Measurements from ENCODE around the gene PINK1.

The PINK1 gene

DNA sequence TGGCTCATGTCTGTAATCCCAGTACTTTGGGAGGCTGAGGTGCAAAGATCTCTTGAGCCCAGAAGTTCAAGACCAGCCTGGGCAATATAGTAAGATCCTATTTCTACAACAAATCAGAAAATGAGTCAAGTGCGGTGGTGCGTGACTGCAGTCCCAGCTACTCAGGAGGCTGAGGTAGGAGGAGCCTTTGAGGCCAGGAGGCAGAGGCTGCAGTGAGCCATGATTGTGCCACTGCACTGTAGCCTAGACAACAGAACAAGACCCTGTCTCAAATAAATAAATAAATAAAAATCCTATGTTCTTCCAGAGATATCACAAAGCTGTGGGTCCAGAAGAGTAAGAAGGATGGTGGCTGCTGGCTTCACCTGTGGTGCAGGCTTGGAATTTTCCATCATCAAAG lies 22.3 kb upstream of the PINK1 start:
- H3K27ac ChIP-seq (ENCODE audit: low read depth in 2 of 2, low read length in 2 of 2): peak overlapping the region in 1 of 2 donors; percentile 35
- H3K36me3 ChIP-seq (ENCODE audit: control insufficient read depth in 2 of 2, insufficient read depth in 2 of 2, low read length in 2 of 2): no peaks in the 10 kb centered on the region
- H3K9me3 ChIP-seq (ENCODE audit: control insufficient read depth in 2 of 2, low read length in 2 of 2): no peaks in the 10 kb centered on the region
- no peaks in the 10 kb centered on the region for H3K27me3 ChIP-seq (ENCODE audit: control insufficient read depth in 2 of 2, insufficient read depth in 2 of 2, low read length in 2 of 2)
- H3K9ac ChIP-seq (ENCODE audit: low read depth in 1 of 2, low read length in 2 of 2): no peak overlapping the region
- H3K4me1 ChIP-seq (ENCODE audit: control insufficient read depth in 2 of 2, insufficient read depth in 2 of 2, low read length in 2 of 2): peaks cover 0 to 19% of the 10 kb centered on the region in 2 donors
- no peak overlapping the region for H3K4me3 ChIP-seq (ENCODE audit: low read length in 2 of 2)

DNA sequence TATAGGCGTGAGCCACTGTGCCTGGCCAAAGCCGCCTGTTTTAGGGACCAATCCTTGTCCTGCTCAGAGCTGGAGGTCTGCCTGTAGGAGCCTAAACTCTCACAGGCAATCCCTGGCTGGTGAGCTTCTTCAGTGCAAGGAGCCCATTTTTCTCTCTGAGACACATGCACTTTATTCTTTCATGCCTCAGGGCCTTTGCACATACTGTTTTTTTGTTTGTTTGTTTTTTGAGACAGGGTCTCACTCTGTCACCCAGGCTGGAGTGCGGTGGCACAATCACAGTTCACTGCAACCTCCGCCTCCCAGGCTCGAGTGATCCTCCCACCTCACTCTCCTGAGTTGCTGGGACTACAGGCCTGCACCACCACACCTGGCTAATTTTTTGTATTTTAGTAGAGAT lies 21.6 kb upstream of the PINK1 start:
- H3K27me3 ChIP-seq (ENCODE audit: control insufficient read depth in 2 of 2, insufficient read depth in 2 of 2, low read length in 2 of 2): no peaks in the 10 kb centered on the region
- no peaks in the 10 kb centered on the region for H3K36me3 ChIP-seq (ENCODE audit: control insufficient read depth in 2 of 2, insufficient read depth in 2 of 2, low read length in 2 of 2)
- H3K4me3 ChIP-seq (ENCODE audit: low read length in 2 of 2): no peak overlapping the region
- peaks cover 0 to 19% of the 10 kb centered on the region in 2 donors for H3K4me1 ChIP-seq (ENCODE audit: control insufficient read depth in 2 of 2, insufficient read depth in 2 of 2, low read length in 2 of 2)
- H3K9me3 ChIP-seq (ENCODE audit: control insufficient read depth in 2 of 2, low read length in 2 of 2): no peaks in the 10 kb centered on the region
- H3K27ac ChIP-seq (ENCODE audit: low read depth in 2 of 2, low read length in 2 of 2): peak overlapping the region; percentile 70 to 78
- H3K9ac ChIP-seq (ENCODE audit: low read depth in 1 of 2, low read length in 2 of 2): no peak overlapping the region

DNA sequence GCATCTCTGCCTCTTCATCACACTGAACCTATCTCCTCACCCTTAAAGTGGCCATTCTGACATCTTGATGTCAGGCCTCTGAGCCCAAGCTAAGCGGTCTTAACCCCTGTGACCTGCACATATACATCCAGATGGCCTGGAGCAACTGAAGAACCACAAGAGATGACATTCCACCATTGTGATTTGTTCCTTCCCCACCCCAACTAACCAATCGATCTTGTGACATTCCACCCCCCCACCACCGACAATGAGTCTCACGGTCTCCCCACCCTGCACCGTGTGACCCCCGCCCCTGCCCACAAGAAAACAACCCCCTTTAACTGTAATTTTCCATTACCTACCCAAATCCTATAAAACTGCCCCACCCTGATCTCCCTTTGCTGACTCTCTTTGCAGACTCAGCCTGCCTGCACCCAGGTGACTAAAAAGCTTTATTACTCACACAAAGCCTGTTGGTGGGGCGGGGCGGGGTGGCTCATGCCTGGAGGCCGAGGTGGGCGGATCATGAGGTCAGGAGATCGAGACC lies 21.0 kb upstream of the PINK1 start:
- Histone ChIP-seq H3K9ac (ENCODE audit: low read depth in 1 of 2, low read length in 2 of 2) (no peak overlapping the region), H3K4me3 (ENCODE audit: low read length in 2 of 2) (no peak overlapping the region)

DNA sequence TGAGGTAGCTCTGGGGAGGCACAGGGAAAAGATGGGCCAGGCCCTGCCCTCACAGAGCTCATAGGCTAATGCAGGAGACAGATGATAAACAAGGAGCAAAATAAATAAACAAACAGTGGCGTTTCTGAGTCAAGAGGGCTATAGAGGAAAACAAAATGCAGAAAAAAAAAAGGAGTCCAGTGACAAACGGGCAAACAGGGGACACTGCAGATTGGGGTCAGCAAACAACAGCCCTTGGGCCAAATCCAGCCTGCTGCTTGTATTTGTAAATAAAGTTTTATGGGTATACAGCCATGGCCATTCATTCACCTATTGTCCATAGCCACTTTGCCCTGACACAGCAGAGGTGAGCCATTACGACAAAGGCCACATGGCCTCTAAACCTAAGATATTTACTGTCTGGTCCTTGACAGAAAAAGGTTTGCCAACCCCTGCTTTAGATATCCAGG lies 19.1 kb upstream of the PINK1 start:
- Histone ChIP-seq H3K4me3 (ENCODE audit: low read length in 2 of 2) (no peak overlapping the region), H3K36me3 (ENCODE audit: control insufficient read depth in 2 of 2, insufficient read depth in 2 of 2, low read length in 2 of 2) (no peaks in the 10 kb centered on the region), H3K27me3 (ENCODE audit: control insufficient read depth in 2 of 2, insufficient read depth in 2 of 2, low read length in 2 of 2) (no peaks in the 10 kb centered on the region), H3K9ac (ENCODE audit: low read depth in 1 of 2, low read length in 2 of 2) (peak overlapping the region in 1 of 2 donors; percentile 50), H3K27ac (ENCODE audit: low read depth in 2 of 2, low read length in 2 of 2) (peak overlapping the region; percentile 85 to 93), H3K4me1 (ENCODE audit: control insufficient read depth in 2 of 2, insufficient read depth in 2 of 2, low read length in 2 of 2) (peaks cover 0 to 19% of the 10 kb centered on the region in 2 donors), H3K9me3 (ENCODE audit: control insufficient read depth in 2 of 2, low read length in 2 of 2) (no peaks in the 10 kb centered on the region)

More for the DNA sequence above, 21.0 kb upstream of the PINK1 start:
- Histone ChIP-seq H3K27ac (ENCODE audit: low read depth in 2 of 2, low read length in 2 of 2) (peak overlapping the region; percentile 70 to 93), H3K27me3 (ENCODE audit: control insufficient read depth in 2 of 2, insufficient read depth in 2 of 2, low read length in 2 of 2) (no peaks in the 10 kb centered on the region), H3K9me3 (ENCODE audit: control insufficient read depth in 2 of 2, low read length in 2 of 2) (no peaks in the 10 kb centered on the region), H3K4me1 (ENCODE audit: control insufficient read depth in 2 of 2, insufficient read depth in 2 of 2, low read length in 2 of 2) (peaks cover 0 to 19% of the 10 kb centered on the region in 2 donors), H3K36me3 (ENCODE audit: control insufficient read depth in 2 of 2, insufficient read depth in 2 of 2, low read length in 2 of 2) (no peaks in the 10 kb centered on the region)

DNA sequence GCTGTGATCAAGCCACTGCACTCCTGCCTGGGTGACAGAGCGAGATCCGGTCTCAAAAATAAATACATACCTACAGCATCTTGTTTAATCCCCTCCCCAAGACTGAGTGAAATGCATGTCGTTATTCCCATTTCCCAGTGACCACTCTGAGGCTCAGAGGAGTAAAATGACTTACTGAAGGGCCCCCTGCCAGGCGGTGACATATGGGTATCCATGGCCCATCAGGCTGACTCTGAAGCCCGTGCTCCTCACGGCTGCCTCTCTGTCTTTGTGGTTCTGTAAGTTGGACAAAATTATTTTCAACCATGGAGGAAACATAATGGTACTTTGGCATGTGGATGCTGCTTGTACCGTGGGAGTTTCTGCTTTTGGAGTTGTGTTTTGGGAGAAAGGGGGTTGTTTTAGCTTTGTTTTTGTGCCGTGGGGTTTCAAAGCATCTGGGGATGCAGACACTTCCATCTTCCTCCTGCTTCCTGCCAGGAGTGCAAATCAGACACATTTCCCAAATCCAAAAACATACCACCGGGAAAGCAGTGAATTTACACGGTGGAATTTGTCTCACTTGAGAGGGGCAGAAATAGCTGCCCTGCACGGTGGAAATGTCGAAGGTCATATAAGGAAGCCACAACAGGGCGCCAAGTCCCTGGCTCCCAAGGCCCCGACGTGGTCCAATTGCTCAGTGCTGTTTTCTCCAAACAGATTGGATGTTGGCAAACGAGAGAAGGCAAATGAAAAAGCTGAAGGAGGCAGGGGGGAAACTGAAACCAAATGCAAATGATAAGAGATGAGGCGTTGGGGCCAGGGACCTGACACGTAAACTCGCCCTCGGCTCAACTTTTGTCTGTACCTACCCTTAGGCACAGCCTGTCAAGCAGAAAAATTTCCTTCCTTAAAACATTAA lies 17.1 kb upstream of the PINK1 start:
- Histone ChIP-seq H3K9ac (ENCODE audit: low read depth in 1 of 2, low read length in 2 of 2) (no peak overlapping the region), H3K36me3 (ENCODE audit: control insufficient read depth in 2 of 2, insufficient read depth in 2 of 2, low read length in 2 of 2) (no peaks in the 10 kb centered on the region), H3K9me3 (ENCODE audit: control insufficient read depth in 2 of 2, low read length in 2 of 2) (no peaks in the 10 kb centered on the region), H3K4me3 (ENCODE audit: low read length in 2 of 2) (no peak overlapping the region), H3K27ac (ENCODE audit: low read depth in 2 of 2, low read length in 2 of 2) (no peak overlapping the region), H3K4me1 (ENCODE audit: control insufficient read depth in 2 of 2, insufficient read depth in 2 of 2, low read length in 2 of 2) (peaks cover 0 to 19% of the 10 kb centered on the region in 2 donors), H3K27me3 (ENCODE audit: control insufficient read depth in 2 of 2, insufficient read depth in 2 of 2, low read length in 2 of 2) (no peaks in the 10 kb centered on the region)

DNA sequence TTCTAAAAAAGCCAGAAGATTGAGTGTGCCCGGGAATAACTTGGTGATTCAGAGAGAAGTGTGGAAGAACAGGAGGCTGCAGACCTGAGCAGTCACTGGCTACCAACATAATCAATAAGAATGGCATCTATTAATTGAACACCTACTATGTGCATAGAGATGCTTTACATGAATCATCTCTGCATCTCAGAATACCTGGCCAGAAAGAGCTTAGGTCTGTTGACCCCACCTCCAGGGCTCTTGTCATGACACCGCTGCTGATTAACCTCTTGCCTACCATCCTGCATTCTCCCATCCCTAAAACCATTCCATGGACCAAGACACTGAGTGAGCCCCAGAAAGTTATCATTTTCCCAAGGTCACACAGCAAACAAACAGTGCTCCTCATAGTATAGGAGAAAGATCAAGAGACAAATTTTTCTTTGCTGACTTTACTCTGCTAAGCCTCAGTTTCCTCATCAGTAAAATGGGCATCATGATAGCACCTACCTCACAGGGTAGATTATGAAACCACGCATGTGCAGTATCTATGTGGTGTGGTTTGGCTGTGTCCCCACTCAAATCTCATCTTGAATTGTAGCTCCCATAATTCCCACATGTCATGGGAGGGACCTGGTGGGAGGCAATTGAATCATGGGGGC lies 16.3 kb upstream of the PINK1 start:
- H3K27ac ChIP-seq (ENCODE audit: low read depth in 2 of 2, low read length in 2 of 2): no peak overlapping the region
- no peaks in the 10 kb centered on the region for H3K27me3 ChIP-seq (ENCODE audit: control insufficient read depth in 2 of 2, insufficient read depth in 2 of 2, low read length in 2 of 2)
- no peaks in the 10 kb centered on the region for H3K9me3 ChIP-seq (ENCODE audit: control insufficient read depth in 2 of 2, low read length in 2 of 2)
- H3K9ac ChIP-seq (ENCODE audit: low read depth in 1 of 2, low read length in 2 of 2): no peak overlapping the region
- H3K4me1 ChIP-seq (ENCODE audit: control insufficient read depth in 2 of 2, insufficient read depth in 2 of 2, low read length in 2 of 2): peaks cover 0 to 18% of the 10 kb centered on the region in 2 donors
- H3K4me3 ChIP-seq (ENCODE audit: low read length in 2 of 2): no peak overlapping the region
- H3K36me3 ChIP-seq (ENCODE audit: control insufficient read depth in 2 of 2, insufficient read depth in 2 of 2, low read length in 2 of 2): no peaks in the 10 kb centered on the region

DNA sequence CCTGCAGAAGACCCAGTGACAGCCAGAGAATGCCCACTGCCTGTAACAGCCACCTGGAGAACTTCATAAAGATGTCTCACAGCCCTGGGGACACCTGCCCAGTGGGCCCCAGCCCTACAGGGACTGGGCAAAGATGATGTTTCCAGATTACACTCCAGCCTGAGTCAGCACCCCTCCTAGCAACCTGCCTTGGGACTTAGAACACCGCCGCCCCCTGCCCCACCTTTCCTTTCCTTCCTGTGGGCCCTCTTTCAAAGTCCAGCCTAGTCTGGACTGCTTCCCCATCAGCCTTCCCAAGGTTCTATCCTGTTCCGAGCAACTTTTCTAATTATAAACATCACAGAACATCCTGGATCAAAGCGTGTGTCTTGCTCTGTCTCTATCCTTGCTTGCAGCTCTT lies 14.7 kb upstream of the PINK1 start:
- Histone ChIP-seq H3K4me3 (ENCODE audit: low read length in 2 of 2) (no peak overlapping the region), H3K27me3 (ENCODE audit: control insufficient read depth in 2 of 2, insufficient read depth in 2 of 2, low read length in 2 of 2) (no peaks in the 10 kb centered on the region), H3K4me1 (ENCODE audit: control insufficient read depth in 2 of 2, insufficient read depth in 2 of 2, low read length in 2 of 2) (peaks cover 0 to 12% of the 10 kb centered on the region in 2 donors), H3K36me3 (ENCODE audit: control insufficient read depth in 2 of 2, insufficient read depth in 2 of 2, low read length in 2 of 2) (no peaks in the 10 kb centered on the region), H3K9me3 (ENCODE audit: control insufficient read depth in 2 of 2, low read length in 2 of 2) (no peaks in the 10 kb centered on the region), H3K9ac (ENCODE audit: low read depth in 1 of 2, low read length in 2 of 2) (no peak overlapping the region), H3K27ac (ENCODE audit: low read depth in 2 of 2, low read length in 2 of 2) (no peak overlapping the region)

DNA sequence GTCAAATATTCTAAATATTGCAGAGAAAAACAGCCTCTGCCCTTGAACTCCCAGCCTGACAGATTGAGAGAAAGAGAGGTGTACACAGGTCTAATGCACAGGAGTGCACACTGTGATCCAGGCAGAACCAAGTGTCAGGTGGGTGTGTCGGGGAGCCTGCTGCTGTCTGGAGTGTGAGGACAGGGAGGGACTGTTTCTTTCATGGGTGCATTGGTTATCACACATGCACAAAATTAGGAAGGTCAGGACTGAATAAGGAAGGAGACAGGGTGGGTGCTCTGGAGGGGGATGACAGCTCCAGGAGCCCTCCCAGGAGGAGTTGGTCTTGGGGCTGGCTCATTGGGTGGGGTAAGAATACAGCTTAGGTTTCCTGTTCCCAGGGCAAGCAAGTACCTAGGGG lies 13.3 kb upstream of the PINK1 start:
- Histone ChIP-seq H3K27ac (ENCODE audit: low read depth in 2 of 2, low read length in 2 of 2) (no peak overlapping the region), H3K9ac (ENCODE audit: low read depth in 1 of 2, low read length in 2 of 2) (no peak overlapping the region), H3K27me3 (ENCODE audit: control insufficient read depth in 2 of 2, insufficient read depth in 2 of 2, low read length in 2 of 2) (no peaks in the 10 kb centered on the region), H3K4me3 (ENCODE audit: low read length in 2 of 2) (no peak overlapping the region), H3K4me1 (ENCODE audit: control insufficient read depth in 2 of 2, insufficient read depth in 2 of 2, low read length in 2 of 2) (no peaks in the 10 kb centered on the region), H3K36me3 (ENCODE audit: control insufficient read depth in 2 of 2, insufficient read depth in 2 of 2, low read length in 2 of 2) (no peaks in the 10 kb centered on the region), H3K9me3 (ENCODE audit: control insufficient read depth in 2 of 2, low read length in 2 of 2) (no peaks in the 10 kb centered on the region)

DNA sequence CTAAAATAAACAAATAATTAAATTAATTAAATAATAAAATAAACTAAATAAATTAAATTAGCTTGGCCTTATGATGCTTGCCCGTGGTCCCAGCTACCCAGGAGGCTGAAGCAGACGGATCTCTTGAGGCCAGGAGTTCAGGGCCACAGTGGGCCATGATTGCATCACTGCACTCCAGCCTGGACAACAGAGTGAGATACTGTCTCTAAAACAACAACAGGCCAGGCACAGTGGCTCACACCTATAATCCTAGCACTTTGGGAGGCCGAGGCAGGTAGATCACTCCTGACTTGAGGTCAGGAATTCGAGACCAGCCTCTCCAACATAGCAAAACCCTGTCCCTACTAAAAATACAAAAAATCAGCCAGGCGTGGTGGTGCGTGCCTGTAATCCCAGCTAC lies 12.2 kb upstream of the PINK1 start:
- Histone ChIP-seq H3K36me3 (ENCODE audit: control insufficient read depth in 2 of 2, insufficient read depth in 2 of 2, low read length in 2 of 2) (no peaks in the 10 kb centered on the region), H3K9me3 (ENCODE audit: control insufficient read depth in 2 of 2, low read length in 2 of 2) (no peaks in the 10 kb centered on the region), H3K4me1 (ENCODE audit: control insufficient read depth in 2 of 2, insufficient read depth in 2 of 2, low read length in 2 of 2) (no peaks in the 10 kb centered on the region), H3K27ac (ENCODE audit: low read depth in 2 of 2, low read length in 2 of 2) (no peak overlapping the region), H3K9ac (ENCODE audit: low read depth in 1 of 2, low read length in 2 of 2) (no peak overlapping the region), H3K4me3 (ENCODE audit: low read length in 2 of 2) (no peak overlapping the region), H3K27me3 (ENCODE audit: control insufficient read depth in 2 of 2, insufficient read depth in 2 of 2, low read length in 2 of 2) (no peaks in the 10 kb centered on the region)

DNA sequence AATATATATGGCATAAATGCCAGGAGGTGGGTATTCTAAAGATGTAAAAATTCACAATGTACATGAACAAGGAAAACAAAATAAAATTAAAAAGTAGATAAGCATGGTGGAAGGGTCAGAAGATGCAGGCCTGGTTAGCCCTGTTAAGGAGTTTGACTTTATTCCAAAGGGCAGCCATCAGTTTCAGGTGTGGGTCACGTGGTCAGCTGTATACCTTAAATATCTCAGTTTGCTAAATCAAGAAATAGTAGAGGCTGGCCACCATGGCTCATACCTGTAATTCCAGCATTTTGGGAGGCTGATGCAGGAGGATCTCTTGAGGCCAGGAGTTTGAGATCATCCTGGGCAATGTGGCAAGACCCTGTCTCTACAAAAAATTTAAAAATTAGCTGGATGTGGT lies 8.5 kb upstream of the PINK1 start:
- no peaks in the 10 kb centered on the region for H3K4me1 ChIP-seq (ENCODE audit: control insufficient read depth in 2 of 2, insufficient read depth in 2 of 2, low read length in 2 of 2)
- H3K27me3 ChIP-seq (ENCODE audit: control insufficient read depth in 2 of 2, insufficient read depth in 2 of 2, low read length in 2 of 2): no peaks in the 10 kb centered on the region
- H3K27ac ChIP-seq (ENCODE audit: low read depth in 2 of 2, low read length in 2 of 2): no peak overlapping the region

More for the DNA sequence above, 8.5 kb upstream of the PINK1 start:
- no peaks in the 10 kb centered on the region for H3K36me3 ChIP-seq (ENCODE audit: control insufficient read depth in 2 of 2, insufficient read depth in 2 of 2, low read length in 2 of 2)
- no peak overlapping the region for H3K9ac ChIP-seq (ENCODE audit: low read depth in 1 of 2, low read length in 2 of 2)
- H3K9me3 ChIP-seq (ENCODE audit: control insufficient read depth in 2 of 2, low read length in 2 of 2): no peaks in the 10 kb centered on the region
- no peak overlapping the region for H3K4me3 ChIP-seq (ENCODE audit: low read length in 2 of 2)
